WERI-Rb-1 (cell line): ENCODE data around the gene SAP30L.
A peak's percentile ranks its signal among the peaks of the same experiment; 100 is the strongest.

ENCODE experiments used
- DNase-seq: peaks from one replicate; pipeline ENCODE4 v3.0.0-alpha.2; 2020
- H3K27ac ChIP-seq: fragments of 250-450 bp; sonication (Bioruptor Pico); 2 replicates; pipeline ENCODE4 v1.5.1; 2020; ENCODE audit warnings: mild to moderate bottlenecking, moderate library complexity
- H3K27me3 ChIP-seq: fragments of 250-450 bp; sonication (Bioruptor Pico); 2 replicates; pipeline ENCODE4 v1.5.1; 2021; ENCODE audit warnings: mild to moderate bottlenecking, low read depth, moderate library complexity; ENCODE audit not compliant: insufficient read depth, severe bottlenecking
- H3K36me3 ChIP-seq: fragments of 250-450 bp; sonication (Bioruptor Pico); 2 replicates; pipeline ENCODE4 v1.5.1; 2020; ENCODE audit warnings: mild to moderate bottlenecking, moderate library complexity
- H3K4me3 ChIP-seq: 2 replicates; pipeline ENCODE4 v1.5.1; 2011; ENCODE audit warnings: low read depth, mild to moderate bottlenecking, control low read depth, low read length
- H3K9me3 ChIP-seq: fragments of 250-450 bp; sonication (Bioruptor Pico); 2 replicates; pipeline ENCODE4 v1.5.1; 2021; ENCODE audit warnings: mild to moderate bottlenecking, moderate library complexity; ENCODE audit not compliant: severe bottlenecking
- TF ChIP-seq, protein P1 (sequence below): IDR thresholded peaks from 2 replicates; pipeline ENCODE4 v1.5.1; 2011; ENCODE audit warnings: low read depth, mild to moderate bottlenecking, control low read depth, inconsistent platforms, low read length

SAP30L gene

DNA sequence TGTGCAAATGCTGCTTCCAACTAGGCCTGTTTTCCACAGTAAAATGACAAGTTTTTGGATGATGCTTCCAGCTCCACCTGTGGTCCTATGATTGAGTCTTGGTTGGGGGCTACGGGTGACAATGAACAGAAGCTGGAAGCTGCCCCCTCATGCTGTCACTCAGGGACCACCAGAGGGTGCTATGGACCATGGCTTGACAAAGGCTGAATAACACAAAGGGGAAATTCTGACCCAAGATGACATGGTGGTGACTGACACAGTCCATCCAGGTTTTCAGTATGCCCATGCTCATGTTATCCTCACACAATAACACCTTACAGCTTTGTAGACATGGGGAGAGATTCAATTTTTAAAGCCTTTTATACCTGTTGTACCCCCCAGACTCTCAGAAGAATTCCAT lies 23.9 kb upstream of the SAP30L start:
- Histone ChIP-seq H3K4me3 (no peak overlapping the region), H3K27me3 (no peaks in the 10 kb centered on the region), H3K9me3 (no peaks in the 10 kb centered on the region), H3K27ac (no peak overlapping the region), H3K36me3 (no peaks in the 10 kb centered on the region)
- TF ChIP-seq, protein P1, sequence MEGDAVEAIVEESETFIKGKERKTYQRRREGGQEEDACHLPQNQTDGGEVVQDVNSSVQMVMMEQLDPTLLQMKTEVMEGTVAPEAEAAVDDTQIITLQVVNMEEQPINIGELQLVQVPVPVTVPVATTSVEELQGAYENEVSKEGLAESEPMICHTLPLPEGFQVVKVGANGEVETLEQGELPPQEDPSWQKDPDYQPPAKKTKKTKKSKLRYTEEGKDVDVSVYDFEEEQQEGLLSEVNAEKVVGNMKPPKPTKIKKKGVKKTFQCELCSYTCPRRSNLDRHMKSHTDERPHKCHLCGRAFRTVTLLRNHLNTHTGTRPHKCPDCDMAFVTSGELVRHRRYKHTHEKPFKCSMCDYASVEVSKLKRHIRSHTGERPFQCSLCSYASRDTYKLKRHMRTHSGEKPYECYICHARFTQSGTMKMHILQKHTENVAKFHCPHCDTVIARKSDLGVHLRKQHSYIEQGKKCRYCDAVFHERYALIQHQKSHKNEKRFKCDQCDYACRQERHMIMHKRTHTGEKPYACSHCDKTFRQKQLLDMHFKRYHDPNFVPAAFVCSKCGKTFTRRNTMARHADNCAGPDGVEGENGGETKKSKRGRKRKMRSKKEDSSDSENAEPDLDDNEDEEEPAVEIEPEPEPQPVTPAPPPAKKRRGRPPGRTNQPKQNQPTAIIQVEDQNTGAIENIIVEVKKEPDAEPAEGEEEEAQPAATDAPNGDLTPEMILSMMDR: peak; percentile 82
- peak; percentile 61 for DNase-seq

DNA sequence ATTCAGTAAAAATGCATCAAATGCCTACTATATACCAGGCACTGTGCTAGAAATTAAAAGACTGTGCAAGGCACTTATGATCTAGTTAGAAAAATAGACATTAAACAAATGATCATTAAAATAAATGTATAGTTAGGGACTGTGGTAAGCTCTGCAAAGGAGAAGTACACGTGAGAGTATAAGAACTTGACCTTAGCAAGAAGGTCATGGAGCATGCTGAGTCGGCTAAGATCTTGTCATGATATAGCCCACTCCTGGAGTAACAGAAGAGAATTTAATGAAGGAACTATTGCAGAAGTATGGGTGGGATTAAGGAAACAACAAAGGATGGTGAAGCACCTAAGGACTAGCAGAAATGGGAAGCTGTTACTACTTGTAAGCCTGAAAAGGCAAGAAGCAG lies 23.5 kb upstream of the SAP30L start:
- Histone ChIP-seq H3K9me3 (no peaks in the 10 kb centered on the region), H3K27me3 (no peaks in the 10 kb centered on the region), H3K4me3 (no peak overlapping the region), H3K27ac (no peak overlapping the region), H3K36me3 (no peaks in the 10 kb centered on the region)
- DNase-seq: no peak
- TF ChIP-seq, protein P1: no peak

DNA sequence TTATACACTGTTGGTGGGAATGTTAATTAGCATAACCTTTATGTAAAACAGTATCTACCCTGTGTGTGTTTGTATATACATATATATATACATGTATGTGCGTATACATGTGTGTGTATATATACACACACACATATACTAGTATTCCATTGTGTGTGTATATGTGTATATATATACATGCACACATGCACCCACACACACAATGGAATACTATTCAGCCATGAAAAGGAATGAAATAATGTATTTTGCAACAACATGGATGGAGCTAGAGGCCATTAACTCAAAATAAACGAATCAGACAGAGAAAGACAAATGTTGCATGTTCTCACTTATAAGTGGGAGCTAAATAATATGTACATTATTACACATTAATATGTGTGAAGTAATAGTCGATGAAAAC lies 17.6 kb upstream of the SAP30L start:
- TF ChIP-seq, protein P1: no peak
- Histone ChIP-seq H3K27ac (no peak overlapping the region), H3K4me3 (no peak overlapping the region), H3K27me3 (no peaks in the 10 kb centered on the region), H3K36me3 (no peaks in the 10 kb centered on the region), H3K9me3 (no peaks in the 10 kb centered on the region)
- no peak for DNase-seq

GRCh38 chr5:154429341-154429740 lies 16.5 kb upstream of the SAP30L start:
- no peaks in the 10 kb centered on the region for H3K36me3 ChIP-seq
- TF ChIP-seq, protein P1: no peak
- no peak overlapping the region for H3K27ac ChIP-seq
- DNase-seq: no peak
- no peaks in the 10 kb centered on the region for H3K27me3 ChIP-seq
- H3K9me3 ChIP-seq: no peaks in the 10 kb centered on the region
- H3K4me3 ChIP-seq: no peak overlapping the region

DNA sequence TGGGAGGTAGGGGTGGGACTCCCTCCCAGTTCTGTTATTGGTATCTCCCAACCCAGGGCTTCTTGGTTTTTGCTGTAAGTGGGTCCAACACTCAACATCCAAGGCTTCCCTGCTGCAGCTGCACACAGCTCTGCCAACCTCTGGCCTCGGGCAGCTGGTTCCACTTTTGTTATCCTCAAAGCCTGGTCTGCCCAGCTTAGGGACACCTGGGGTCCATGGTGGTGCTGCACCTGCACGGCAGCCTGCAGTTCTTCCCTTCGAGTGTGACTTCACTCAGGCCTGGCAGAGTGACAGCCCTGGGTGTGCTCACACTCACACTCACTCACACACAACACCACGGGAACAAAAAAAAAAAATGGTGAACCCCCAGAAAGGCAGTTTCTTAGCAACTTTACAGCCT lies 15.3 kb upstream of the SAP30L start:
- TF ChIP-seq, protein P1: no peak
- H3K9me3 ChIP-seq: no peaks in the 10 kb centered on the region
- no peaks in the 10 kb centered on the region for H3K36me3 ChIP-seq
- no peak for DNase-seq
- no peaks in the 10 kb centered on the region for H3K27me3 ChIP-seq
- H3K4me3 ChIP-seq: no peak overlapping the region
- no peak overlapping the region for H3K27ac ChIP-seq

- H3K4me3 ChIP-seq: no peak overlapping the region
- no peak for DNase-seq
- H3K27me3 ChIP-seq: no peaks in the 10 kb centered on the region
- H3K9me3 ChIP-seq: no peaks in the 10 kb centered on the region
- no peaks in the 10 kb centered on the region; the same call in 1 of the 2 replicates for H3K36me3 ChIP-seq
- H3K27ac ChIP-seq: no peak overlapping the region
- TF ChIP-seq, protein P1: no peak
Measured at GRCh38 chr5:154430961-154431630, 14.7 kb upstream of the SAP30L start.
